ENCODE results near the gene PAQR8. TPM values are rescaled to one million over a fixed set of nuclear protein-coding genes. Genes with fewer than 3 reads are reported as not detected.
A peak's percentile ranks its signal among the peaks of the same experiment; 100 is the strongest.

The PAQR8 gene
- polyA plus RNA-seq, 1 donor, result 36.1 TPM

DNA sequence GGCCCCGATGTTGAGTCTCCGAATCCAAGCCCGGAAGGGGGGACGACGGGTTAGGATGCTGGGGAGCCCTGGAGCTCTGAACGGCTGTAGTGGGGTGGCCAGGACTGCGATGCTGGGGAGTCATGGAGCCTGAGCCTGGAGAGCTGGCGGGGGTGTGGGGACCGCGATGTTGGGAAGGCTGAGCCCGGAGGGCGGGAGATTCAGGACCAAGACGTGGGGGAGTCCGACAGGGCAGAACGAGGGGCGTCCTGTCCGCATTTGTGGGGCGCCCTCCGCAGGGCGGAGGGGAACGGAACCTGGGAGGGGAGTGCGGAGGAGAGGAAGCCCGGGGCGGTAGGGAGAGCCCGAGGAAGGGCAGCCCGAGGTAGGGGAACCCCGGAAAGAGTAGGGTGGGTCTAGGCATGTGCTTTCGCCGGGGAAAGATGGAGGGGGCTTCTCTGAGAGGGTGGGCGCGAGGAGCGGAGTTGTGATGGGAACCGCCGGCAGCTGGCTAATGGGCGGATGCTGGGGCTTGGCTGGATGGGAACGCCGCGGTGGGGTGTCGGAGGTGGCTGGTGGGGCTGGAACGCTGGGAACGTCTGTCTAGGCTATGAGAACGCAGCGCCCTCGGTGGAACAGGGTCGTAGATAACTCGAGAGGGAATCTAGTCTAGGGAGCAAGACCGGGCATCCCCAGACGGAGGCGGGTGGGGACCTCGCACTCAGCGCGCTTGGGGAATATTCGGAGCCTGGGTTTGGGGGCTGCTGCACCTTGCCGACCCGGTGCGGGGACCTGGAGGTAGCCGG is 684 bp downstream of the PAQR8 start:
- WGBS (ENCODE audit: insufficient coverage, low lambda C conversion rate), result no CpG with 5 or more reads among the region's 57 CpGs
- H3K27me3 ChIP-seq (ENCODE audit: control insufficient read depth, insufficient read depth, low read length), result no peaks in the 10 kb centered on the region
- H3K4me1 ChIP-seq (ENCODE audit: control insufficient read depth, insufficient read depth, low read length), result peaks cover 28% of the 10 kb centered on the region
- DNase-seq, result peak in 1 of 2 donors; percentile 72
- peak overlapping the region; percentile 90 for H3K27ac ChIP-seq (ENCODE audit: low read length)
- no peaks in the 10 kb centered on the region for H3K9me3 ChIP-seq (ENCODE audit: control insufficient read depth, low read depth, low read length)
- peaks cover 6% of the 10 kb centered on the region for H3K36me3 ChIP-seq (ENCODE audit: control insufficient read depth, insufficient read depth, low read length)
- H3K4me3 ChIP-seq (ENCODE audit: low read length), result peak overlapping the region; percentile 74

GRCh38 chr6:52363228-52363867 is 1.4 kb downstream of the PAQR8 start:
- peaks cover 11% of the 10 kb centered on the region for H3K36me3 ChIP-seq (ENCODE audit: control insufficient read depth, insufficient read depth, low read length)
- whole genome bisulfite sequencing (ENCODE audit: insufficient coverage, low lambda C conversion rate), result 40% methylated on average over 1 of the region's 8 CpGs
- peak overlapping the region; percentile 74 for H3K4me3 ChIP-seq (ENCODE audit: low read length)
- H3K9me3 ChIP-seq (ENCODE audit: control insufficient read depth, low read depth, low read length), result no peaks in the 10 kb centered on the region
- H3K27me3 ChIP-seq (ENCODE audit: control insufficient read depth, insufficient read depth, low read length), result no peaks in the 10 kb centered on the region
- H3K4me1 ChIP-seq (ENCODE audit: control insufficient read depth, insufficient read depth, low read length), result peaks cover 35% of the 10 kb centered on the region
- DNase-seq, result peak in 1 of 2 donors; percentile 35
- peak overlapping the region; percentile 90 for H3K27ac ChIP-seq (ENCODE audit: low read length)

DNA sequence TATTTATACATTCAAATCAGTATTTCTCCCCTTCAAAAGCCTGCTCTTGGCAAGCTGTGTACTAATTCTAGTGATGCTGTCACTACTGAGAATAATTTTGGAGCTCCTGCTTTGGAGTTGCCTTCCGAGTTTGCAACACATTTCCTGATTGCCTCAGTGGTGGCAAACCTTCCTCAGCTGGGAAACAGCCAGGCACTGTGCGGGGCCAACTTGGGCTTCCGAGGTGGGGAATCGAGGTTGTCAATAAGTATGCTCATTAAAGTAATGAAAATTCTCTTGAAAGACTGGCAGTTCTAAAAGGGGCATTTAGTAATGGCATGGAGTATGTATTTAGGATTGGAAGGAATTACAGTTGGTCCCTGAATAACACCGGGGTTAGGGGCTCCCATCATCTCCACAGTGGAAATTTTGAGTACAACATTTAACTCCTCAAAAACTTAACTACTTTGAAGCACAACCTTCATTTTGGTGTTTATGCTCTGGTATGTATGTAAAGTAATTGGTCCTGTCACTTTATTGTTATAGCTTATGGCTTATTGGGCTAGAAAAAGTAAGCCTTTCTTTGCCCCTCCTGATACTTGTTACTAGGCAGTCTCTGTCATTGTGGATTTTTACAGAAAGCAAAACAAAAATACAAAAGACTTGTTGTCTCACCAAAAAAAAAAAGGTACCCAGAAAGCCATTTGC is 2.7 kb downstream of the PAQR8 start:
- Histone ChIP-seq H3K27me3 (ENCODE audit: control insufficient read depth, insufficient read depth, low read length) (no peaks in the 10 kb centered on the region), H3K4me3 (ENCODE audit: low read length) (no peak overlapping the region), H3K9me3 (ENCODE audit: control insufficient read depth, low read depth, low read length) (no peaks in the 10 kb centered on the region), H3K36me3 (ENCODE audit: control insufficient read depth, insufficient read depth, low read length) (peaks cover 11% of the 10 kb centered on the region), H3K4me1 (ENCODE audit: control insufficient read depth, insufficient read depth, low read length) (peaks cover 39% of the 10 kb centered on the region), H3K27ac (ENCODE audit: low read length) (no peak overlapping the region)
- no CpG with 5 or more reads among the region's 5 CpGs for WGBS (ENCODE audit: insufficient coverage, low lambda C conversion rate)
- DNase-seq, result no peak

DNA sequence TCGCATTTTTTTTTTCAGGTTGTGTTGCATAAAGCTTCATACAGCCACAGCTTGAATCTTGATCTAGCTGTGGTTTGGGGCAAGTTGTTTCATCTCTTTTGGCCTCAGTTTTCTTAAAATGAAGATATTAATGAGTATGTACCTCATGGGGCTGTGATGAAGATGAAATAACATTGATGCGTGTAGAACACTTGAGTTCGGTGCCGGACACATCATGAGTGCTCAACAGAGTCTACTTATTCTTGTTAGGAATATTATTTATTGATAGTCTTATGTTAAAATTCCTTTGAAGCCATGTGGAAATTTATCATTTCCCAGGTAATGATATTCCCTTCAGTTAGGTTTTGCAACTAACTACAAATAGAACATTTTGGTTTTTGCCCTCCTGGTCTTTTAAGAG is 3.4 kb downstream of the PAQR8 start:
- 100% methylated on average over 4 of the region's 4 CpGs for WGBS (ENCODE audit: insufficient coverage, low lambda C conversion rate)
- Histone ChIP-seq H3K4me3 (ENCODE audit: low read length) (no peak overlapping the region), H3K36me3 (ENCODE audit: control insufficient read depth, insufficient read depth, low read length) (peaks cover 14% of the 10 kb centered on the region), H3K4me1 (ENCODE audit: control insufficient read depth, insufficient read depth, low read length) (peaks cover 42% of the 10 kb centered on the region), H3K27me3 (ENCODE audit: control insufficient read depth, insufficient read depth, low read length) (no peaks in the 10 kb centered on the region), H3K27ac (ENCODE audit: low read length) (no peak overlapping the region), H3K9me3 (ENCODE audit: control insufficient read depth, low read depth, low read length) (no peaks in the 10 kb centered on the region)
- no peak for DNase-seq

- Histone ChIP-seq H3K4me3 (ENCODE audit: low read length) (no peak overlapping the region), H3K4me1 (ENCODE audit: control insufficient read depth, insufficient read depth, low read length) (peaks cover 46% of the 10 kb centered on the region), H3K27ac (ENCODE audit: low read length) (no peak overlapping the region), H3K9me3 (ENCODE audit: control insufficient read depth, low read depth, low read length) (no peaks in the 10 kb centered on the region), H3K27me3 (ENCODE audit: control insufficient read depth, insufficient read depth, low read length) (no peaks in the 10 kb centered on the region), H3K36me3 (ENCODE audit: control insufficient read depth, insufficient read depth, low read length) (peaks cover 15% of the 10 kb centered on the region)
- no peak for DNase-seq
- WGBS (ENCODE audit: insufficient coverage, low lambda C conversion rate), result 82% methylated on average over 2 of the region's 3 CpGs
Observed at GRCh38 chr6:52365866-52366540, 4.1 kb downstream of the PAQR8 start.

DNA sequence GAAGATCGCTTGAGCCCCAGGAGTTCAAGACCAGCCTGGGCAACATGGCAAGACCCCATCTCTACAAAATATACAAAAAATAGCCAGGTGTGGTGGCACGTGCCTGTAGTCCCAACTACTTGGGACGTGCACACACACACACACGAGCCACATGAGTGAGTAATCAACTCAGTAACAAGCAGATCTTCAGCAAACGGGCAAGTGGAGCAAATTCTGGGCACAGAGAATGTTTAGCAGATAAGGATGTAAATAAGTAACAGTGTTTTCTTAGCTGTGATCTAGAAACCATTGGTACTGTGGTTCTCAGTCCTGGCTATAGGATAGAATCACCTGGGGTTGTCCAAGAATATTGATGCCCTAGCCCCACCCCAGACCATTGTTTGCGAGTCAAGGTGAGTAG is 6.1 kb downstream of the PAQR8 start:
- Histone ChIP-seq H3K27ac (ENCODE audit: low read length) (peak overlapping the region; percentile 46), H3K27me3 (ENCODE audit: control insufficient read depth, insufficient read depth, low read length) (no peaks in the 10 kb centered on the region), H3K4me1 (ENCODE audit: control insufficient read depth, insufficient read depth, low read length) (peaks cover 50% of the 10 kb centered on the region), H3K9me3 (ENCODE audit: control insufficient read depth, low read depth, low read length) (no peaks in the 10 kb centered on the region), H3K4me3 (ENCODE audit: low read length) (no peak overlapping the region), H3K36me3 (ENCODE audit: control insufficient read depth, insufficient read depth, low read length) (peaks cover 17% of the 10 kb centered on the region)
- WGBS (ENCODE audit: insufficient coverage, low lambda C conversion rate), result no CpG with 5 or more reads among the region's 6 CpGs
- peak in 1 of 2 donors; percentile 28 for DNase-seq

DNA sequence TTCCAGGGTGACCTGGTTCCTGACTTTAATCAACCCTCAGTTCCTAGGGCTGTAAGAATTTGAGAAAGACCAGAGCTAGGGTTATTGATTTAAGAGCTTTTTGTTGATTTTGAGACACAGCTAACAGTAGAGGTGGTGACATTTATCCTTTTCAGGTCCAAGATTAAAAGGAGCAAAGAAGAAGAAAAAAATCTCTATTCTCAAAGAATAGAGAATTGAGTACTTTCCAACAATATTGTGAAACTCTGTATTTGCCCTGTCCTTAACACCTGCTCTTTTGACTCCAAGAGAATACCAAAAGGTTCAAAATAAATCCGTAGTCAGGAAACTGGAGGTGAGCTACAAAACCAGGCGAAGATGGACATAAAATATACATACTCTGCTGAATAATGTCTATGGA is 7.3 kb downstream of the PAQR8 start:
- H3K27me3 ChIP-seq (ENCODE audit: control insufficient read depth, insufficient read depth, low read length), result no peaks in the 10 kb centered on the region

GRCh38 chr6:52371656-52372191 is 9.8 kb downstream of the PAQR8 start:
- Histone ChIP-seq H3K4me1 (ENCODE audit: control insufficient read depth, insufficient read depth, low read length) (peaks cover 46% of the 10 kb centered on the region), H3K4me3 (ENCODE audit: low read length) (no peak overlapping the region), H3K9me3 (ENCODE audit: control insufficient read depth, low read depth, low read length) (no peaks in the 10 kb centered on the region), H3K27me3 (ENCODE audit: control insufficient read depth, insufficient read depth, low read length) (no peaks in the 10 kb centered on the region), H3K36me3 (ENCODE audit: control insufficient read depth, insufficient read depth, low read length) (peaks cover 28% of the 10 kb centered on the region), H3K27ac (ENCODE audit: low read length) (peak overlapping the region; percentile 64)
- no CpG with 5 or more reads among the region's 2 CpGs for WGBS (ENCODE audit: insufficient coverage, low lambda C conversion rate)
- peak; percentile 81 to 91 for DNase-seq

More for the DNA sequence above, 7.3 kb downstream of the PAQR8 start:
- Histone ChIP-seq H3K36me3 (ENCODE audit: control insufficient read depth, insufficient read depth, low read length) (peaks cover 26% of the 10 kb centered on the region), H3K9me3 (ENCODE audit: control insufficient read depth, low read depth, low read length) (no peaks in the 10 kb centered on the region), H3K4me3 (ENCODE audit: low read length) (no peak overlapping the region), H3K4me1 (ENCODE audit: control insufficient read depth, insufficient read depth, low read length) (peaks cover 49% of the 10 kb centered on the region), H3K27ac (ENCODE audit: low read length) (no peak overlapping the region)
- no peak for DNase-seq
- 100% methylated on average over 2 of the region's 2 CpGs for WGBS (ENCODE audit: insufficient coverage, low lambda C conversion rate)

- H3K9me3 ChIP-seq (ENCODE audit: control insufficient read depth, low read depth, low read length), result no peaks in the 10 kb centered on the region
- WGBS (ENCODE audit: insufficient coverage, low lambda C conversion rate), result no CpG with 5 or more reads among the region's 5 CpGs
- H3K36me3 ChIP-seq (ENCODE audit: control insufficient read depth, insufficient read depth, low read length), result peaks cover 17% of the 10 kb centered on the region
- peak overlapping the region; percentile 15 for H3K27ac ChIP-seq (ENCODE audit: low read length)
- peaks cover 35% of the 10 kb centered on the region for H3K4me1 ChIP-seq (ENCODE audit: control insufficient read depth, insufficient read depth, low read length)
- DNase-seq, result no peak
- no peak overlapping the region for H3K4me3 ChIP-seq (ENCODE audit: low read length)
- no peaks in the 10 kb centered on the region for H3K27me3 ChIP-seq (ENCODE audit: control insufficient read depth, insufficient read depth, low read length)
Observed at GRCh38 chr6:52373151-52373690, 11.3 kb downstream of the PAQR8 start.
